Gastrocnemius medialis (tissue), 4 donors: ENCODE measurements around the gene ZNF268. TPM values are rescaled to one million over a fixed set of nuclear protein-coding genes. Genes with fewer than 3 reads are reported as not detected.

Experiments used
- ATAC-seq, 2 donors: fragments of 150-250 bp; one replicate each; pipeline ENCODE4 v1.9.1; 2016
- DNase-seq, 2 donors: peaks; one replicate each; pipeline ENCODE4 v3.0.0-alpha.2; 2019
- H3K27ac ChIP-seq, 4 donors: fragments of 200-600 bp; sonication (generic); 1 replicate in 1 of 4; 2 replicates in 3 of 4; pipeline ENCODE4 v1.5.1; 2016 to 2018; ENCODE audit warnings: mild to moderate bottlenecking in 2 of 4, moderate library complexity in 1 of 4
- H3K27me3 ChIP-seq, 3 donors: fragments of 200-600 bp; sonication (generic) in 2 of 3; 1 replicate in 1 of 3; 2 replicates in 2 of 3; pipeline versions ENCODE4 v1.5.1 to v1.6.0; 2016 to 2019; ENCODE audit warnings: mild to moderate bottlenecking in 1 of 3, moderate library complexity in 1 of 3
- H3K36me3 ChIP-seq, 2 donors: fragments of 200-600 bp; sonication (generic) in 1 of 2; one replicate each; pipeline ENCODE4 v1.5.1; 2017 to 2018
- H3K4me1 ChIP-seq, 2 donors: fragments of 200-600 bp; sonication (generic) in 1 of 2; one replicate each; pipeline ENCODE4 v1.5.1; 2016 to 2017; ENCODE audit warnings: mild to moderate bottlenecking in 2 of 2
- H3K4me3 ChIP-seq, 4 donors: fragments of 200-600 bp; sonication (generic) in 3 of 4; 1 replicate in 1 of 4; 2 replicates in 3 of 4; pipeline ENCODE4 v1.5.1; 2016 to 2019; ENCODE audit warnings: mild to moderate bottlenecking in 2 of 4
- H3K9me3 ChIP-seq, 3 donors: fragments of 200-600 bp; sonication (generic) in 2 of 3; 1 replicate in 1 of 3; 2 replicates in 2 of 3; pipeline ENCODE4 v1.5.1; 2016 to 2019
- CTCF ChIP-seq, 5 experiments: fragments of 450-650 bp in 3 of 5; fragments of 200-600 bp in 2 of 5; sonication (generic) in 2 of 5; IDR thresholded peaks in 4 of 5; conservative IDR thresholded peaks in 1 of 5; 1 replicate in 4 of 5; 2 replicates in 1 of 5; pipeline ENCODE4 v1.5.1; 2016 to 2019; ENCODE audit warnings: antibody characterized with exemption in 5 of 5, mild to moderate bottlenecking in 3 of 5, moderate library complexity in 3 of 5
- POLR2A ChIP-seq, 2 donors: fragments of 450-650 bp; IDR thresholded peaks; one replicate each; pipeline ENCODE4 v1.6.1; 2017; ENCODE audit warnings: antibody characterized with exemption in 2 of 2, mild to moderate bottlenecking in 2 of 2, moderate library complexity in 2 of 2
- in situ Hi-C, 4 donors: fragments of 200-750 bp; cut with MboI; loops; one replicate each; pipeline versions ENCODE4 v1.15.0 to v1.8.0; 2017; ENCODE audit warnings: low sequenced_read_pairs in 4 of 4
- intact Hi-C: fragments of 100-400 bp; cut with DNase I; formaldehyde crosslinking; loops from one replicate; pipeline ENCODE4 v1.15.1; 2023; ENCODE audit warnings: low total_unique reads
- total RNA-seq, 4 donors: library from RNA; depleted of rRNA; stranded (reverse); fragments of >200 nt; gene quantifications; one replicate each; pipeline versions ENCODE4 v1.1.0 to v1.2.3, GENCODE V29; 2016

Gene ZNF268
- total RNA-seq, 4 donors from 2014 or later: 3.8 to 8.9 (median 4.3) TPM

- TF ChIP-seq POLR2A (IDR thresholded peaks at IDR 0.05) (no peak), CTCF (IDR thresholded peaks at IDR 0.05 in 4 of 5, conservative IDR thresholded peaks at IDR 0.05 in 1 of 5) (no peak)
- in situ Hi-C loops (no loop called here), intact Hi-C loops (no loop called here)
- Histone ChIP-seq H3K4me1 (no peaks in the 10 kb centered on the region), H3K9me3 (no peaks in the 10 kb centered on the region), H3K27me3 (no peaks in the 10 kb centered on the region), H3K27ac (no peak overlapping the region), H3K4me3 (no peak overlapping the region), H3K36me3 (no peaks in the 10 kb centered on the region)
- DNase-seq: no peak
- ATAC-seq: no peak
These were observed 39.9 kb downstream of the ZNF268 start for GRCh38 chr12:133221241-133221640.

GRCh38 chr12:133222211-133222610 is 40.9 kb downstream of the ZNF268 start:
- in situ Hi-C loops: no loop called here
- TF ChIP-seq POLR2A (IDR thresholded peaks at IDR 0.05) (no peak), CTCF (IDR thresholded peaks at IDR 0.05 in 4 of 5, conservative IDR thresholded peaks at IDR 0.05 in 1 of 5) (no peak)

GRCh38 chr12:133225527-133225926 is 44.2 kb downstream of the ZNF268 start:
- Histone ChIP-seq H3K27ac (no peak overlapping the region), H3K27me3 (no peaks in the 10 kb centered on the region), H3K4me1 (no peaks in the 10 kb centered on the region), H3K4me3 (no peak overlapping the region), H3K9me3 (no peaks in the 10 kb centered on the region), H3K36me3 (no peaks in the 10 kb centered on the region)
- intact Hi-C loops (no loop called here), in situ Hi-C loops (no loop called here)
- TF ChIP-seq CTCF (IDR thresholded peaks at IDR 0.05 in 4 of 5, conservative IDR thresholded peaks at IDR 0.05 in 1 of 5): no peak
- no peak for TF ChIP-seq POLR2A (IDR thresholded peaks at IDR 0.05)
- DNase-seq: no peak
- no peak for ATAC-seq

More at GRCh38 chr12:133222211-133222610, 40.9 kb downstream of the ZNF268 start:
- intact Hi-C loops: no loop called here
- no peak for DNase-seq
- H3K27me3 ChIP-seq: no peaks in the 10 kb centered on the region
- H3K9me3 ChIP-seq: no peaks in the 10 kb centered on the region
- no peaks in the 10 kb centered on the region for H3K4me1 ChIP-seq
- H3K27ac ChIP-seq: no peak overlapping the region
- H3K36me3 ChIP-seq: no peaks in the 10 kb centered on the region
- H3K4me3 ChIP-seq: no peak overlapping the region
- no peak for ATAC-seq

GRCh38 chr12:133226690-133227089 is 45.4 kb downstream of the ZNF268 start:
- no peak for ATAC-seq
- Histone ChIP-seq H3K36me3 (no peaks in the 10 kb centered on the region), H3K27ac (no peak overlapping the region), H3K4me1 (no peaks in the 10 kb centered on the region), H3K9me3 (no peaks in the 10 kb centered on the region), H3K27me3 (no peaks in the 10 kb centered on the region), H3K4me3 (no peak overlapping the region)
- no peak for DNase-seq
- intact Hi-C loops: no loop called here
- no peak for TF ChIP-seq CTCF (IDR thresholded peaks at IDR 0.05 in 4 of 5, conservative IDR thresholded peaks at IDR 0.05 in 1 of 5)
- TF ChIP-seq POLR2A (IDR thresholded peaks at IDR 0.05): no peak
- in situ Hi-C loops: no loop called here

- H3K9me3 ChIP-seq: no peaks in the 10 kb centered on the region
These were observed 46.1 kb downstream of the ZNF268 start for GRCh38 chr12:133227281-133227852.

More at GRCh38 chr12:133227281-133227852, 46.1 kb downstream of the ZNF268 start:
- DNase-seq: no peak
- Histone ChIP-seq H3K36me3 (no peaks in the 10 kb centered on the region), H3K27ac (no peak overlapping the region), H3K4me1 (no peaks in the 10 kb centered on the region), H3K27me3 (no peaks in the 10 kb centered on the region), H3K4me3 (no peak overlapping the region)
- intact Hi-C loops: no loop called here
- no peak for ATAC-seq
- TF ChIP-seq POLR2A (IDR thresholded peaks at IDR 0.05) (no peak), CTCF (IDR thresholded peaks at IDR 0.05 in 4 of 5, conservative IDR thresholded peaks at IDR 0.05 in 1 of 5) (no peak)
- in situ Hi-C loops: no loop called here
